Epithelial cell of esophagus (primary cell): ENCODE measurements around the gene FAAP20.

Source experiments
- DNase-seq: peaks from one replicate; pipeline ENCODE4 v3.0.0; 2010; ENCODE audit warnings: low read depth
- H3K4me3 ChIP-seq: 2 replicates; pipeline ENCODE4 v1.5.1; 2011; ENCODE audit warnings: mild to moderate bottlenecking, low read length, control low read depth
- TF ChIP-seq, protein P1 (sequence below): IDR thresholded peaks from 2 replicates; pipeline ENCODE4 v1.5.1; 2011; ENCODE audit warnings: low read depth, mild to moderate bottlenecking, low read length, control low read depth, inconsistent platforms; ENCODE audit not compliant: insufficient read depth; ENCODE audit errors: missing control alignments

Gene FAAP20

DNA sequence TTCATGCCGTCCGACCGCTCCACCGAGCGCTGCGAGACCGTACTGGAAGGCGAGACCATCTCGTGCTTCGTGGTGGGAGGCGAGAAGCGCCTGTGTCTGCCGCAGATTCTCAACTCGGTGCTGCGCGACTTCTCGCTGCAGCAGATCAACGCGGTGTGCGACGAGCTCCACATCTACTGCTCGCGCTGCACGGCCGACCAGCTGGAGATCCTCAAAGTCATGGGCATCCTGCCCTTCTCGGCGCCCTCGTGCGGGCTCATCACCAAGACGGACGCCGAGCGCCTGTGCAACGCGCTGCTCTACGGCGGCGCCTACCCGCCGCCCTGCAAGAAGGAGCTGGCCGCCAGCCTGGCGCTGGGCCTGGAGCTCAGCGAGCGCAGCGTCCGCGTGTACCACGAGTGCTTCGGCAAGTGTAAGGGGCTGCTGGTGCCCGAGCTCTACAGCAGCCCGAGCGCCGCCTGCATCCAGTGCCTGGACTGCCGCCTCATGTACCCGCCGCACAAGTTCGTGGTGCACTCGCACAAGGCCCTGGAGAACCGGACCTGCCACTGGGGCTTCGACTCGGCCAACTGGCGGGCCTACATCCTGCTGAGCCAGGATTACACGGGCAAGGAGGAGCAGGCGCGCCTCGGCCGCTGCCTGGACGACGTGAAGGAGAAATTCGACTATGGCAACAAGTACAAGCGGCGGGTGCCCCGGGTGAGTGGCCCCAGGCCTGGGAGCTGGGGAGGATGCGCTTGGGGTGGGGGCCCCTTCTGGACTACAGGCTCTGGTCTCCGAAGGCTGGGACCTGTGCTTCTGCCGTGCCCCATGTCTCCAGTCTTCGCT, 34.7 kb upstream of the FAAP20 start:
- DNase-seq = peak; percentile 52
- TF ChIP-seq, protein P1, sequence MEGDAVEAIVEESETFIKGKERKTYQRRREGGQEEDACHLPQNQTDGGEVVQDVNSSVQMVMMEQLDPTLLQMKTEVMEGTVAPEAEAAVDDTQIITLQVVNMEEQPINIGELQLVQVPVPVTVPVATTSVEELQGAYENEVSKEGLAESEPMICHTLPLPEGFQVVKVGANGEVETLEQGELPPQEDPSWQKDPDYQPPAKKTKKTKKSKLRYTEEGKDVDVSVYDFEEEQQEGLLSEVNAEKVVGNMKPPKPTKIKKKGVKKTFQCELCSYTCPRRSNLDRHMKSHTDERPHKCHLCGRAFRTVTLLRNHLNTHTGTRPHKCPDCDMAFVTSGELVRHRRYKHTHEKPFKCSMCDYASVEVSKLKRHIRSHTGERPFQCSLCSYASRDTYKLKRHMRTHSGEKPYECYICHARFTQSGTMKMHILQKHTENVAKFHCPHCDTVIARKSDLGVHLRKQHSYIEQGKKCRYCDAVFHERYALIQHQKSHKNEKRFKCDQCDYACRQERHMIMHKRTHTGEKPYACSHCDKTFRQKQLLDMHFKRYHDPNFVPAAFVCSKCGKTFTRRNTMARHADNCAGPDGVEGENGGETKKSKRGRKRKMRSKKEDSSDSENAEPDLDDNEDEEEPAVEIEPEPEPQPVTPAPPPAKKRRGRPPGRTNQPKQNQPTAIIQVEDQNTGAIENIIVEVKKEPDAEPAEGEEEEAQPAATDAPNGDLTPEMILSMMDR = no peak
- H3K4me3 ChIP-seq = peak overlapping the region; percentile 69

DNA sequence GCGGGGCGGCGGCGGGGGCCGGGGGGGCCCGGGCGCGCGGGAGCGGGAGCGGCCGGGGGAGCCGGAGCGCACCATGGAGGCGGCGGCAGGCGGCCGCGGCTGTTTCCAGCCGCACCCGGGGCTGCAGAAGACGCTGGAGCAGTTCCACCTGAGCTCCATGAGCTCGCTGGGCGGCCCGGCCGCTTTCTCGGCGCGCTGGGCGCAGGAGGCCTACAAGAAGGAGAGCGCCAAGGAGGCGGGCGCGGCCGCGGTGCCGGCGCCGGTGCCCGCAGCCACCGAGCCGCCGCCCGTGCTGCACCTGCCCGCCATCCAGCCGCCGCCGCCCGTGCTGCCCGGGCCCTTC, 34.1 kb upstream of the FAAP20 start:
- TF ChIP-seq, protein P1 = no peak
- H3K4me3 ChIP-seq = peak overlapping the region; percentile 69
- DNase-seq = no peak

- H3K4me3 ChIP-seq = peak within 1 kb of the TSS; percentile 69
- TF ChIP-seq, protein P1 = no peak
These were observed 33.6 kb upstream of the FAAP20 start, which contains the start of gene SKI for GRCh38 chr1:2228157-2228594. Gene SKI, plus strand, starts transcription at chr1:2228319. Its CDS starts 448 bp downstream, at chr1:2228767.

GRCh38 chr1:2227346-2228156, 33.0 kb upstream of the FAAP20 start:
- peak overlapping the region; percentile 61 for H3K4me3 ChIP-seq
- DNase-seq = peak; percentile 98
- TF ChIP-seq, protein P1 = no peak

More at GRCh38 chr1:2228157-2228594, 33.6 kb upstream of the FAAP20 start, which contains the start of gene SKI:
- DNase-seq = no peak

DNA sequence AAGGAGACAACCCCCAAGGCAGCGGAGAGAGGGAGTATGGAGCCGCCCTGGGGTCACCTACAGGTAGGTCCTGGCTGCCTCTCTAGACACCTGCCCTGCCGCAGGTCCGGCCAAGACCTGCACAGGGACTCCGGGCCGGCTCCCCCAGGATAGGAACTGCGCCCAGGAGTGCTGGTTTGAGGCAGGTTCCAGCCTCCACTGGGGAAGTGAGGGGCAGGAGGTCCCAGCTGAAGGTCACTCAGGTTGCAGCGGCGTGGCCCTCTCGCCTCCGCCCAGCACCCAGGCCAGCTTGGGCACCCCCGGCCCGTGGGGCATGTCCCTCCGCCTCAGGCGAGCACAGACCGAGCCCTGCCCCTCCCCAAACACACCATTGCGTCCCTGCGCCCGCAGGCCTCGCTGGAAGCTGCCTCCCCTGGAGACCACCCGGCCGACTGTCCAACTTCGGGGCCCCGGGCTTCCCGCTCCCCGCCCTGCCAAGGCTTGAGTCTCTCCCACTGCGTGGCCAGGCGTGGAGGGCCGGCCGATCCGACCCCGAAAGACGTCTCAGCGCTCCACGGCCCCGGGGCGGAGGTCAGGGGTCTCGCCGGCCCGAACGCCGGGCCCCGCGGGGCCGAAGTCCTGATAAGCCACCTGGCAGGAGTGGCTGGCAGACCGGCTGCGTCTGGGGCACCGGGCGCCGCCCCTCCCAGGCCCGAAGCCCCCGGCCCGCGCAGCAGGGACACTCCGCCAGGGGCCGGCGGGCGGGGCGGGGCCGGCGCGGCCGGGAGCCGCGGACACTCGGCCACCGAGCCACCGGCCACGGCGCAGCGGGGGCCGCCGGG, 32.2 kb upstream of the FAAP20 start:
- peak overlapping the region; percentile 61 for H3K4me3 ChIP-seq
- DNase-seq = no peak
- TF ChIP-seq, protein P1 = no peak

DNA sequence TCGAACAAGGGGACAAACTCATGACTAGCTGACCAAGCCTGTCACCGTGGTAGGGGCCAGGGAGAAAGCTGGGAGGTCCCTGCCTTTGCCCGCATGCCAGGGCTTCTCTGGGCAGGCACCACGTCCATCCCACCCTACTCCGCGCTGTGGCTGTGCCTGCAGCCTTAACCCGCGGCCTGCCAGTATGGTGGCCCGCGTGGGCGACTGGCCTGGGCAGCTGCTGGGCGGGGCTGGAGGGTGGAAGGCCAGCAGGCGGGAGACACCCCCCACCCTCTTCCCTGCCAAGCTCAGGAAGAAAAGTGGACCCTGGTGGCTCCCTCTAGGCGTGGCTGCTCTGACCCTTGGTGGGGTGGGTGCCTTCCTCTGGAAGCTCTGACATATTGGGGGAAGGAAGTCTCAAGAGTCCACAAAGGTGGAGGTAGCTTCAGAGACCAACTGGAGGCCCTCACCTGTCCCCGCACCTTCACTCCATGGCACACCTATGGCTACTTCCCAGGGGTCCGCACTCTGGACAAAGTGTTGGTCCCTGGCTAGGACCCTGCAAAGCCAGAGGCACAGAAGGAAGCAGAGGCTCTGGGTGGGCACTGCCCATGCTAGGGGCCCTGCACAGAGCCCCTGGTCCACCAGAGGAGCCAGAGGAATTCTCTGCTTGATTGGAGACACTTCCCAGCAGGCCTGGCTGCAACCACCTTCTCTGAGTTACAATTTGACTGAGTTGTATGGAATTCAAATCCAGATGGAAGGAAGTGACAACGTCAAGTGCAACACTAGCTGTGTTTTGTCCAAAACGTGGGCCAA, 30.3 kb upstream of the FAAP20 start:
- H3K4me3 ChIP-seq = no peak overlapping the region
- no peak for DNase-seq
- TF ChIP-seq, protein P1 = no peak
